Tibial nerve (tissue), 4 donors: ENCODE results near the gene B3GALT5. TPM values are rescaled to one million over a fixed set of nuclear protein-coding genes. Genes with fewer than 3 reads are reported as not detected.

Source experiments
- DNase-seq, 2 donors: peaks; one replicate each; pipeline ENCODE4 v3.0.0-alpha.2; 2019; ENCODE audit warnings: low spot score in 2 of 2
- H3K27ac ChIP-seq, 4 donors: fragments of 200-600 bp; sonication (generic) in 3 of 4; one replicate each; pipeline ENCODE4 v1.5.1; 2017 to 2019; ENCODE audit warnings: mild to moderate bottlenecking in 1 of 4
- H3K27me3 ChIP-seq, 2 donors: fragments of 200-600 bp; sonication (generic) in 1 of 2; one replicate each; pipeline versions ENCODE4 v1.5.1 to v1.6.0; 2017 to 2019
- H3K36me3 ChIP-seq, 3 donors: fragments of 200-600 bp; sonication (generic); one replicate each; pipeline ENCODE4 v1.5.1; 2018 to 2019
- H3K4me1 ChIP-seq, 4 donors: fragments of 200-600 bp; sonication (generic) in 3 of 4; one replicate each; pipeline ENCODE4 v1.5.1; 2017 to 2019
- H3K4me3 ChIP-seq, 4 donors: fragments of 200-600 bp; sonication (generic) in 3 of 4; one replicate each; pipeline ENCODE4 v1.5.1; 2017 to 2019; ENCODE audit warnings: mild to moderate bottlenecking in 1 of 4, moderate library complexity in 1 of 4
- H3K9me3 ChIP-seq, 4 donors: fragments of 200-600 bp; sonication (generic) in 3 of 4; one replicate each; pipeline ENCODE4 v1.5.1; 2017 to 2019
- CTCF ChIP-seq, 5 experiments: fragments of 200-600 bp in 3 of 5; fragments of 450-650 bp in 2 of 5; sonication (generic) in 3 of 5; IDR thresholded peaks; one replicate each; pipeline ENCODE4 v1.5.1; 2016 to 2019; ENCODE audit warnings: antibody characterized with exemption in 5 of 5, mild to moderate bottlenecking in 3 of 5, moderate library complexity in 2 of 5
- EP300 ChIP-seq, 2 donors: sonication (generic); formaldehyde crosslinking; IDR thresholded peaks; one replicate each; pipeline ENCODE4 v1.6.1; 2017; ENCODE audit warnings: antibody characterized with exemption in 2 of 2, mild to moderate bottlenecking in 1 of 2
- POLR2A ChIP-seq, 2 donors: fragments of 450-650 bp; IDR thresholded peaks; one replicate each; pipeline ENCODE4 v1.6.1; 2017; ENCODE audit warnings: antibody characterized with exemption in 2 of 2, mild to moderate bottlenecking in 2 of 2, moderate library complexity in 2 of 2
- WGBS, 2 donors: methylation state at CpG; one replicate each; pipeline ENCODE4 v1.1.5; 2018; 5-methylcytosine and 5-hydroxymethylcytosine counted together
- total RNA-seq, 4 donors: library from RNA; depleted of rRNA; stranded (reverse); fragments of >200 nt; gene quantifications; one replicate each; pipeline ENCODE4 v1.1.0, GENCODE V29; 2016

Gene B3GALT5
- total RNA-seq, 4 donors from 2014 or later: not detected

DNA sequence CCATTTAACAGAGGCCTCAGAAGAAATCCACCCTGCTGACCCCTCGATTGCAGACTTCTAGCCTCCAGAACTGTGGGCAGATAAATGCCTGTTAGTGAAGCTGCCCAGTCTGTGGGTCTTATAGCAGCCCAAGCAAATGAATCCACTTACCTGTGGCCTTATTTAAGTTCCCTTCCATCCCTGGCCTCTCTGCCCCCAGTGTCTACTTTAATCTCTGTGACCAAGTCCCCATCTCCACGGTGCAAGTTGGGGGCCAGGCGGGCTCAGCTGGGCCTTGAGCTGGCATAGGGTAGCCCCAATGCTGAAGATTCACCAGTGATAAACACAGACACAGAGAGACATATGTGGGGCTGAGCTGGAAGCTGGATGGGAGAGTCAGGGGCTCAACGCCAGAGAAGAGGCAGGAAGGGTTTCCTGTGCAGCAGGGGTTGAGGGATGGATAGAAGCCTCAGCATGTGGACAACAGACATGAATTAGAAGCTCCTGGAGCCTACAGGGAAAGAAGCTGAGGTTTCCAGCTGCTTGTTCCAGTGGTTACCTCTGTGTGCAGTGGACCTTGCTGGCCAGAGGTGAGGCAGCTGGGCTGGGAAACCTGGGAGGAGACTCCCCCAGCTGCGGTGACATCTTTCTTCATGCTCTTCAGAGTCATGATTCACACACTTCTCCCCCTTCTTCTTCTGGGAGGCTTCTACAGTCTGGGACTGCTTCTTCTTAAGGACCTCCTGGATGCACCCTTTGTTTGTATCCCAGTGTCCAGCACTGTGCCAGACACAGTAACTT, 13.4 kb upstream of the B3GALT5 start:
- no peak overlapping the region for H3K27ac ChIP-seq
- DNase-seq: no peak
- no peaks in the 10 kb centered on the region for H3K36me3 ChIP-seq
- H3K4me1 ChIP-seq: no peaks in the 10 kb centered on the region
- TF ChIP-seq EP300 (IDR thresholded peaks at IDR 0.05) (no peak), POLR2A (IDR thresholded peaks at IDR 0.05) (no peak), CTCF (IDR thresholded peaks at IDR 0.05) (no peak)
- 91% methylated on average over 5 of the region's 5 CpGs for WGBS, 2 donors
- H3K9me3 ChIP-seq: no peaks in the 10 kb centered on the region
- no peaks in the 10 kb centered on the region for H3K27me3 ChIP-seq
- H3K4me3 ChIP-seq: no peak overlapping the region

DNA sequence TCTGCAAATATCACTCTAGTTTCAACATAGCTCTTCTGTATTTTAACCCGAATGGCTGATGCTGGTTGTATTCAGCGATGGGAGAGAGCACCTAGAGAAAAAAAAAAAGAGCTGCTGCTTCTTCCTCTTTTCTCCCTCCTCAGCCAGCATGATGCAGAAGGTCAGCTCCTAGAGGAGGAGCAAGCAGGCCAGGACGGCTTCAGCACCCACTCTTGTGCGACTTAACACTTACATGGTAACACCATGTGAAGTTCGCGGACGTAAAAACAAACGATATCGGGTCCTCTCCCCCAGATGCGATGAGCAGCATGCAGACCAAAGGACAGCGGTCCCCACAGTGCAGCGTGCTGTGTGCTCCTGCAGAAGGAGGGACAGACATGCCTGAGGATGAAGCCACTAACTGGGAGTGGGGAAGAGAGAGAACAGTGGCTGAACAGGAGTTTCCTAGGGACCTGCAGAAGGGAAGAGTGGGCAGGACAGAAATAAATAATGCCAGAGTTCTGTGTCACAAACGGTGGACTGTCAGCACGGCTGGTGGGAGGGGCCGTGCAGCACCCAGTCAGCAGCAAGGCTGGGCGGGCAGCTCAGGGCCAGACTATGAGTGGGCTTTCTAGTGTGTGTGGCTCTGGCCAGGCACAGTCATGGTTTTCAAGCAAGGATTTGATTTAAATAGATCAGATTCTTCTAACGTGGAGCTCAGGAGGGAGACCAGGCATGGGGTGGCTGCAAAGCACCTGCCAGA, 11.4 kb upstream of the B3GALT5 start:
- Histone ChIP-seq H3K27me3 (no peaks in the 10 kb centered on the region), H3K36me3 (no peaks in the 10 kb centered on the region), H3K4me3 (no peak overlapping the region), H3K27ac (no peak overlapping the region), H3K4me1 (no peaks in the 10 kb centered on the region), H3K9me3 (no peaks in the 10 kb centered on the region)
- 40 to 46% methylated on average over 17 of the region's 17 CpGs for WGBS, 2 donors
- TF ChIP-seq EP300 (IDR thresholded peaks at IDR 0.05) (no peak), POLR2A (IDR thresholded peaks at IDR 0.05) (no peak)
- no peak for DNase-seq

DNA sequence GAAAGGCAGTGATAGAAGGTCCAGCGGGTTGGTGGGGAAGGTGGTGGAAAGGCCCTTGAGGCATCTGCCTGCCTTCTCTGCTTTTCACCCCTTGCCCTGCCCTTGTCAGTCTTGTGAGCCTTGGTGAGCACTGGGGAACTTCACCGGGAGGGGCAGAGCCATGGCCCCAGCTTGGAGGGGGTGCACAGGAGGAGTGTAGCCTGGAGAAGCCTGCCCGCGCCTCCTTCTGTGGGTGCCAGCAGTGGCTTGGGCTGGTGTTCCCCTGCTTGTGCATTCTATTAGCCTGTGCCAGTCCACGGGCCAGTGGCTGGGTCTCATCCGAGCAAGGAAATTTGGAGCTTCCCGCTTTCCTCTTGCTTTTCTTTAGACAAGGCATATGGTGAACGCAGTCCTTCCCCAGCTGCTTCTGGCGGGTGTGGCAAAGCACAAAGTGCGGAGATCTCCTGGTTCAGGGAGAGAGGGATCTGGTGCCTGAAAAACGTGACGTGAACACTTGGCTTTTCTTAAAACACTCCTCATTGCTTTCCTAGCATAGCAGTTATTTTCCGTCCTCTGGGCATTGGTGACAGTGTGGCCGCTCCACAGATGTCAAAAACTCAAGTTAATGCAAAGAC, 10.6 kb upstream of the B3GALT5 start:
- no peak overlapping the region for H3K4me3 ChIP-seq
- no peak for TF ChIP-seq CTCF (IDR thresholded peaks at IDR 0.05)
- TF ChIP-seq EP300 (IDR thresholded peaks at IDR 0.05): no peak
- no peak for TF ChIP-seq POLR2A (IDR thresholded peaks at IDR 0.05)

DNA sequence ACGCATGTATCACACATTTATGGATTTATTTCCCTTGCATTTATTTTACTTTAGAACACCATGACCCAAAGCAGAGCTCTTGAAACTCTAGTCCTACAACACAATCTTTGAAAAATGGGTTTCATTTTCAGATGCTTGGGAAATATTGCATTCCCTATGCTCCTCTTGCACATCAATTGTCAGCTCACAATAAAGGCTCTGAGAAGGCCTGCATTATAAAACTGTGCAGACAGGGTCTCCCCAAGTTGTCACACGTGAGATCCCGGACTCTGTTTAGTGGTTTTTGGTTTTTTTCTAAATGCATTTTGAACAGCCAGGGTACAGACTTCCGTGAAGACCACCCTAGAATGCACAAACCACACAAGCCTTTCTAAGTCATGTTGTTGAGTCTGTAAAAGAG, 9.9 kb upstream of the B3GALT5 start:
- no peaks in the 10 kb centered on the region for H3K9me3 ChIP-seq
- H3K4me1 ChIP-seq: no peaks in the 10 kb centered on the region
- H3K27me3 ChIP-seq: no peaks in the 10 kb centered on the region
- 87 to 92% methylated on average over 4 of the region's 4 CpGs for WGBS, 2 donors
- DNase-seq: no peak
- TF ChIP-seq EP300 (IDR thresholded peaks at IDR 0.05) (no peak), CTCF (IDR thresholded peaks at IDR 0.05) (no peak), POLR2A (IDR thresholded peaks at IDR 0.05) (no peak)
- H3K36me3 ChIP-seq: no peaks in the 10 kb centered on the region
- H3K4me3 ChIP-seq: no peak overlapping the region
- no peak overlapping the region for H3K27ac ChIP-seq

More for the DNA sequence above, 10.6 kb upstream of the B3GALT5 start:
- Histone ChIP-seq H3K27me3 (no peaks in the 10 kb centered on the region), H3K9me3 (no peaks in the 10 kb centered on the region), H3K4me1 (no peaks in the 10 kb centered on the region), H3K36me3 (no peaks in the 10 kb centered on the region), H3K27ac (no peak overlapping the region)
- DNase-seq: no peak
- WGBS, 2 donors: 83 to 88% methylated on average over 13 of the region's 14 CpGs

- Histone ChIP-seq H3K27me3 (no peaks in the 10 kb centered on the region), H3K4me3 (no peak overlapping the region), H3K4me1 (no peaks in the 10 kb centered on the region), H3K36me3 (no peaks in the 10 kb centered on the region), H3K9me3 (no peaks in the 10 kb centered on the region), H3K27ac (no peak overlapping the region)
- DNase-seq: no peak
- 89% methylated on average over 8 of the region's 8 CpGs for WGBS, 2 donors
- no peak for TF ChIP-seq CTCF (IDR thresholded peaks at IDR 0.05)
- no peak for TF ChIP-seq POLR2A (IDR thresholded peaks at IDR 0.05)
- no peak for TF ChIP-seq EP300 (IDR thresholded peaks at IDR 0.05)
These were observed 7.8 kb upstream of the B3GALT5 start for GRCh38 chr21:39604951-39605350.
